HG03469 (cell line): ENCODE measurements around the gene OAT.
"Not testable (repeated sequence)": the region's sequence is repeated elsewhere in the genome, so short reads cannot be mapped to it uniquely, and the experiment has no call there.

Experiments
- ATAC-seq: cut with Tn5 transposase; IDR thresholded peaks from one replicate; pipeline ENCODE4 v1.9.1; 2021; ENCODE audit warnings: mild to moderate bottlenecking, moderate library complexity, moderate number of reproducible peaks; ENCODE audit not compliant: unreplicated experiment

OAT gene

GRCh38 chr10:124379609-124380193 lies 39.0 kb downstream of the OAT start:
- ATAC-seq = no peak

- no peak for ATAC-seq
These were observed 39.7 kb downstream of the OAT start for GRCh38 chr10:124378881-124379471.

- ATAC-seq = no peak
These were observed 40.5 kb downstream of the OAT start for GRCh38 chr10:124378271-124378670.

- no peak for ATAC-seq
These were observed 41.6 kb downstream of the OAT start for GRCh38 chr10:124377101-124377500.

GRCh38 chr10:124376411-124376810 lies 42.3 kb downstream of the OAT start:
- no peak for ATAC-seq

GRCh38 chr10:124375691-124376090 lies 43.0 kb downstream of the OAT start:
- no peak for ATAC-seq

- no peak for ATAC-seq
These were observed 43.4 kb downstream of the OAT start for GRCh38 chr10:124375353-124375614.

- no peak for ATAC-seq
These were observed 44.0 kb downstream of the OAT start for GRCh38 chr10:124374535-124375352.

- no peak for ATAC-seq
These were observed 45.8 kb downstream of the OAT start for GRCh38 chr10:124372899-124373298.

GRCh38 chr10:124370426-124370825 lies 48.3 kb downstream of the OAT start:
- ATAC-seq = no peak

- no peak for ATAC-seq
These were observed 48.7 kb downstream of the OAT start for GRCh38 chr10:124369986-124370385.

- ATAC-seq = not testable (repeated sequence)
These were observed 49.2 kb downstream of the OAT start for GRCh38 chr10:124369533-124369932.

- ATAC-seq = no peak
These were observed 49.7 kb downstream of the OAT start for GRCh38 chr10:124369066-124369465.

- ATAC-seq = no peak
These were observed 50.8 kb downstream of the OAT start for GRCh38 chr10:124367936-124368335.

GRCh38 chr10:124367414-124367813 lies 51.3 kb downstream of the OAT start:
- ATAC-seq = no peak

GRCh38 chr10:124366825-124367224 lies 51.9 kb downstream of the OAT start:
- no peak for ATAC-seq

GRCh38 chr10:124366343-124366742 lies 52.4 kb downstream of the OAT start:
- ATAC-seq = no peak

- no peak for ATAC-seq
These were observed 54.0 kb downstream of the OAT start for GRCh38 chr10:124364674-124365073.

- no peak for ATAC-seq
These were observed 56.2 kb downstream of the OAT start for GRCh38 chr10:124362568-124362967.

- ATAC-seq = no peak
These were observed 59.3 kb downstream of the OAT start for GRCh38 chr10:124359336-124359832.

GRCh38 chr10:124357561-124357885 lies 61.2 kb downstream of the OAT start:
- ATAC-seq = no peak
